GM12875 (cell line): ENCODE data around the gene ECT2.

Experiments used
- H3K4me3 ChIP-seq: one replicate; pipeline ENCODE4 v1.5.1; 2011; ENCODE audit warnings: low read depth, low read length, control low read depth
- CTCF ChIP-seq: IDR thresholded peaks from 2 replicates; pipeline ENCODE4 v1.5.1; 2011; ENCODE audit warnings: low read depth, mild to moderate bottlenecking, control low read depth, inconsistent platforms, low read length, moderate library complexity, borderline replicate concordance; ENCODE audit not compliant: insufficient read depth

The ECT2 gene

DNA sequence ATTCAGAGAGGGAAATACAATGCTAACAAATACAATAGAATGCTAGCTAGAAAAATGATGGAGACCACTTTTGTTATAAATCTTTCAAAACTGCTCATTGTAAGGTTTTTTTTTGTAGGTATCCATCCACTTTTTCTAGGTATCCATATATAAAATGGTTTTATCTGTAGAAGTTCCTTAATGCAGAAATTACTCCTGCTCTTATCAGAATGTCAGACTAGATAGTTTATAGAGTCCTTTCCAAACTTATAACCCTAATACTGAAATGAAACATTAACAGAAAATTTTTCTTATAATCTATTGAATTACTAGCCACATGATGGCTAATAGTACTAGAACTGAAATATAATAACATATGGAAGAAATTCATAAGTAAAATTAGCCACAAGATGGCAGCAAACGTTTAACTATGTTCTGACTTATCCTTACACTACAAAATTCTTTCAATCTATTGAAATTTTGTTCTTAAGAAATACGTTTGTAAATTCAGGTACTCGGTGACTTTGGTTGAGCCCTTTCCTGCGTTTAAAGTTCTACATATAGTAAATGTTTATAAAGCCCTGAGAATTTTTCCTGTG, 58.5 kb downstream of the ECT2 start:
- no peak for TF ChIP-seq CTCF
- no peak overlapping the region for H3K4me3 ChIP-seq

- H3K4me3 ChIP-seq: no peak overlapping the region
- TF ChIP-seq CTCF: no peak
These were observed 60.6 kb downstream of the ECT2 start for GRCh38 chr3:172811099-172811498.

DNA sequence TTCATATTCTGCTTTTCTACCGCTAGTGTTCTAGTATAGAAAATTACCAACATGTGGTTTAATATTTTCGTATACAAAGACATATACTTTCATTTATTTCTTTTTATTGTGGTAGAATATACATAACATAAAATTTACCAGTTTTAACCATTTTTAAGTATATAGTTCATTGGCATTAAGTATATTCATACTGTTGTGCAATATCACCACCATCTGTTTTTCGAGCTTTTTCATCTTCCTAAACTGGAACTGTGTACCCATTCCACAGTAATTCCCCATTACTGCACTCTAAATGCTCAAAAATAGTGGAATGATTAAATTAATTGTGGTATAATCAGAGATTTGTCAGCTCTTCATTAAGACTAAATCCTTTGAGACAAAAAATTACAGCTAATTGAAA, 62.9 kb downstream of the ECT2 start:
- no peak for TF ChIP-seq CTCF
- no peak overlapping the region for H3K4me3 ChIP-seq

DNA sequence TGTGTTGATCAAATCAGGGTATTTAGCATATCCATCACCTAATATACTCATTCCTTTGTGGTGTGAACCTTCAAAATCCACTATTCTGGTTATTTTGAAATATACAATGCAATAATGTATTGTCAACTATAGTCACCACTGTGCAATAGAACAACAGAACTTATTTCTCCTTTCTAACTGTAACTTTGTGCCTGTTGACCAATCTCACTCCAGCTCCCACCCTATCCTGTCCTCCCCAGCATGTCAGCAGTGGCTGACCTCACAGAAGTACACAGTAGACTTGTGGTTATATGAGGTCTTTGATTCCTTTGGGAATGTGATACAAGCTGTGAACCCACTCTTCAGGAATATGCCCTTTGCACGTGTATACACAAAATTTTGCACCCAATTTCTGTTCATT, 64.2 kb downstream of the ECT2 start:
- no peak for TF ChIP-seq CTCF
- no peak overlapping the region for H3K4me3 ChIP-seq

GRCh38 chr3:172815857-172816256, 65.3 kb downstream of the ECT2 start:
- no peak overlapping the region for H3K4me3 ChIP-seq
- TF ChIP-seq CTCF: no peak

- no peak for TF ChIP-seq CTCF
- H3K4me3 ChIP-seq: no peak overlapping the region
These were observed 65.8 kb downstream of the ECT2 start for GRCh38 chr3:172816281-172816680.

DNA sequence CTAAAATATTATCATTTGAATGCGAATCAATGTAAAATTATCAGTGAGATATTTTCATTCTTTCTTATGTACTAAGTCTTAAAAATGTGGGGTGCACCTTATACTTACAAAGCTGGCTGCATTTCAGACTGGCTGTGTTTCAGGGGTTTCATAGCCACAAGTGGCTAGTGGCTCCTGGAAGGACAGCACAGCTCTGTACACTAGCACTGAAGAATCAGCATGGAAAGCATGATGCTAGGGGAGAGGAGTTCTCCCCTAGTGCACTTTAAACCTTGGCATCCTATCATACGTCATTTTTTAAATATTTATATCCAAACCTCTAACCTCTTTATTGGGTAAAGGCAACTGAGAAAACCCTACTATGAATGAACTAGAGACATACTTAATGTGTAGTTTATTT, 66.4 kb downstream of the ECT2 start:
- TF ChIP-seq CTCF: no peak
- no peak overlapping the region for H3K4me3 ChIP-seq
